HG03066 (cell line): ENCODE data around the gene CCL25.
"Not testable (repeated sequence)": the region's sequence is repeated elsewhere in the genome, so short reads cannot be mapped to it uniquely, and the experiment has no call there.

Experiments used
- ATAC-seq: cut with Tn5 transposase; IDR thresholded peaks from one replicate; pipeline ENCODE4 v1.9.1; 2021; ENCODE audit warnings: low read depth; ENCODE audit not compliant: unreplicated experiment

Gene CCL25

GRCh38 chr19:8084152-8084551 is 31.6 kb downstream of the CCL25 start:
- ATAC-seq: no peak

GRCh38 chr19:8085598-8086408 is 33.2 kb downstream of the CCL25 start:
- ATAC-seq: no peak

GRCh38 chr19:8086849-8087248 is 34.3 kb downstream of the CCL25 start:
- no peak for ATAC-seq

DNA sequence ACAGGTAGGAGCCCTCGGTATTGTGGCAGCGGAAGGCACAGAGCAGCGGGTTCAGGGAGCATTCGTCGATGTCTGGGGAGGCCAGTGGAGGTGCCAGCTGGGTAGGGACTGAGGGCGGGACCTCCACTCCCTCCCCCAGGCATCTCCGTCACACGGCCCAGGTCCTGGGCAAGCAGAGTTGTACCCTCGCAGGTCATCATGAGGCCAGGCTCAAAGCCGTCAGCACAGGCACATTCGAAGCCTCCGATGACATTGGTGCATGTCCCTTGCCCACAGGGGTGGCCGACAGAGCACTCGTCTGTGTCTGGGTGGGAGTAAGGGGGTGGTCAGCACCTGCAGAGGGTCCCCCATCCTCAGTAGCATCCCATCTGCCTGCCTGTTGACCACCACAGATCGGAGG is 35.3 kb downstream of the CCL25 start:
- no peak for ATAC-seq

DNA sequence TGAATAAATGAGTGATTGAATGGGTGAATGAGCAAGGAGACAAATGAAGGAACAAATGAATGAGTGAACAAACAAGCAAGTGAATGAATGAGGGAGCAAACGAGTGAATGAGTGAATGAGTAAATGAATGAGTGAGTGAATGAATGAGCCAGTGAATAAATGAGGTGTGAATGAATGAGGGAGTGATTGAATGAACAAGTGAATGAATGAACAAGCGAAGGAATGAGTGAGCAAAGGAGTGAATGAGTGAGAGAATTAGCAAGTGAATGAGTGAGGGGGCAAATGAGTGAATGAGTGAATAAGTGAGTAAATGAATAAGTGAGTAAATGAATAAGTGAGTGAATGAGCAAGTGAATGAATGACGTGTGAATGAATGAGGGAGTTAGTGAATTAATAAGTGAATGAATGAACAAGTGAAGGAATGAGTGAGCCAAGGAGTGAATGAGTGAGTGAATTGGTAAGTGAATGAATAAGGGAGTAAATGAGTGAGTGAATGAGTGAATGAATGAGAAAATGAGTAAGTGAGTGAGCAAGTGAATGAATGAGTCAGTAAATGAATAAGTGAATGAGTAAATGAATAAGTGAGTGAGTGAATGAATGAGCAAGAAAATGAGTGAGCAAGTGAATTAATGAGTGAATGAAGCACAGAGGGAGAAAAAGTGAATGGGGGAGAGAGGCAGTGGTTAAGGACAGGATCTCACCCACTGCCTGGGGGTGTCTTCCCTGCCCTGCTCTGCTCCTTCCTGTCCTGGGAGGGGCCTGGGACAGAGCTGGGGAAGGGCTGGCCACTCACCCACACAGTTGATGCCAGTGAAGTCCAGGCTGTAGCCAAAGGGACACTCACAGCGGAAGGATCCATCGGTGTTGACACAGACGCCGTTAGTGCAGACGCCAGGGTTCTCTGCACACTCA is 36.4 kb downstream of the CCL25 start:
- no peak for ATAC-seq

- ATAC-seq: no peak
Measured at GRCh38 chr19:8089664-8090601, 37.4 kb downstream of the CCL25 start.

DNA sequence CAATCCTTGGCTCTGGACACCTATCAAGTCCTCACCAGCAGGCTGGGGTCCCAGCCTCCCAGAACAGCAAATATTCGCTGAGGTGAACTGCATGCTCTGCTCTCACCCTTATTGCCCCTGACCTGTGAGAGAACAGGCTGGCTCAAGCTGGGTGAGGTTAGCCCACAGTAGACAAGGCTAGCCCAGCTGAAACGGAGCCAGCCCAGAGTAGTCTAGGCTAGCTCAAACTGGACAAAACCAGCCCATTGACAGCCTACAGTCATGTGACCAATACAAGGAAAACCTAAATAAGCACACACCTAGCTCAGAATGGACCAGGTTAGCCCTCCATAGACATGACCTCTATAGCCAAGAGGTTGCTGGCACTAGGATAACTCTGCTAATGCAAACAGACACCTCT is 38.4 kb downstream of the CCL25 start:
- no peak for ATAC-seq

- no peak for ATAC-seq
Measured at GRCh38 chr19:8093740-8094139, 41.2 kb downstream of the CCL25 start.

DNA sequence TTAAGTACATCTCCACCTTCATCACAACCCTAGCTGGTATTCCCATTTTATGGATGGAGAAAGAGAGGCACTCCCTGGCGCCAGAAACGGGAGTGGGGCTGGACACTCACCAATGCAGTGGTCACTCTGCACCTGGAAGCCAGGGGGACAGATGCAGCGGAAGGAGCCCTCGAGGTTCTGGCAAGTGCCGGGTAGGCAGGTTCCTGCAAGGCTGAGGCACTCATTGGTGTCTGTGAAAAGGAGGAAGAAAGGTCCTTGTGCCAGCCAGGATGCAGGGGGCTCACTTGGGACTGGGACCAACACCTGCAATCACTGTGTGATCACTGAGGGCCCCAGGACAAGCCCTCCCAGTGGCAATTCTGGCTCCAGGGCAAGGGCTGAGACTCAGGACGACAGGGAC is 41.8 kb downstream of the CCL25 start:
- no peak for ATAC-seq

DNA sequence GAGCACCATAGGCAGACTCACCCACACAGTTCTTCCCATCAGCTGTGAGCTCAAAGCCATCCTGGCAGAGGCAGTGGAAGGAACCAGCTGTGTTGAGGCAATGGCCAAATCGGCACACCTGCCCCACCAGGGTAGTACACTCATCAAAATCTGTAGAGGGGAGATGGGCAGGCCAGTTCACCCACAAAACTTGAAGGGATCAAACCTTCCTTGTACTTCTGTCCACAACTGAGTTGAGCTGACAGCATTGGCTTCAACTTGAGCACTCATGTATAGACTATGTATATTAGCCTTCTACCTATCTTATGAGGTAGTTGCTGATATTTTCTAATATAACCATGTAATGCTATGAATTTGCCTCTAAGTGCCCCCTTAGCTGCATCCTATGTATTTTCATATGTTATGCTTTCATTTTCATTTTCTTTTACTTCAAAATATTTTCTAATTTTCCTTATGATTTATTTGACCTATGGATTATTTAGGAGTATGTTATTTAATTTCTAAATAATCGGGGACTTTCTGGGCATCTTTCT is 42.9 kb downstream of the CCL25 start:
- no peak for ATAC-seq

GRCh38 chr19:8096071-8096470 is 43.5 kb downstream of the CCL25 start:
- ATAC-seq: no peak

DNA sequence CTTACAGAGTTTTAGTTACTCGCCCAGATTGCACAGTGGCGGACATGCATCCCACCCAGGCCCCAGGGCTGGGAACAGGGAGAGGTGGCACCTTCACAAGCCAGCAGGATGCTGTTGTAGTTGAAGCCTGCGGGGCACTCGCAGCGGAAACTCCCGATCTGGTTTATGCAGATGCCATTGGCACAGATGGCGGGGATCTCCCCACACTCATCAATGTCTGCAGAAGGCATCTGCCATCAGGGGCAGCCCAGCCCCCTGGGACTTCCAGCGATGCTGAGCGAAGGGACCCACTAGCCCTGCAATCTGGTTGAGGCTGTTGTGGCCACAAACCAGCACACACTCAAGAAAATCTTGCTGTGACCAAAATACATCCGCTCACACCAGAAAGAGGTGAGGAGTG is 44.6 kb downstream of the CCL25 start:
- ATAC-seq: no peak

DNA sequence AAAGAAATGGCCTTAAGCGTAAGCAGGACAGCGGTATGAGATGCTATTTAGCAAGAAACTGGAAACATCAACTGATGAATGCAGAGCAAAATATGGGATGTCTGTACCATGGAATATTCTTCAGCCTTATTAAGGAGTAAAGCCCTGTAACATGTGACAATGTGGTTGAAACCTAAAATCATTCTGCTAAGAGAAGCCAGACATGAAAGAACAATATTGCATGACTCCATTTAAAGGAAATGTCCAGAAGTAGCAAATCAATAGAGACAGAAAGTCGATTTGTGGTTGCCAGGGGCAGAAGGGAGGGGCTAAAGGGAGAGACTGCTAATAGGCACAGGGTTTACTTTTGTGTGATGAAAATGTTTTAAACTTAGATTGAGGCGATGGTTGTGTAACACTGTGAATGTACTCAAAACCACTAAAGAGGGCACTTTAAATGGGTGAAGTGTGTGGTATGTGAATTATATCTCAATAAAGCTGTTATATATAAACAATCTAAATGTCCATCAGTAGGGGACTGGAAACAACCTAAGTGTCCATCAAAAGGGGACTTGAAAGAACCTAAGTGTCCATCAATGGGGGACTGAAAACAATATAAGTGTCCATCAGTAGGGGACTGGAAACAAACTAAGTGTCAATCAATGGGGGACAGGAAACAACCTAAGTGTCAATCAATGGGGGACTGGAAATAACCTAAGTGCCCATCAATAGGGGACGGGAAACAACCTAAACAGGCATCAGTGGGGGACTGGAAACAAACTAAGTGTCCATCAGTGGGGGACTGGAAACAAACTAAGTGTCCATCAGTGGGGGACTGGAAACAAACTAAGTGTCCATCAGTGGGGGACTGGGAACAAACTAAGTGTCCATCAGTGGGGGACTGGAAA is 45.4 kb downstream of the CCL25 start:
- no peak for ATAC-seq

GRCh38 chr19:8101311-8101710 is 48.8 kb downstream of the CCL25 start:
- ATAC-seq: no peak

DNA sequence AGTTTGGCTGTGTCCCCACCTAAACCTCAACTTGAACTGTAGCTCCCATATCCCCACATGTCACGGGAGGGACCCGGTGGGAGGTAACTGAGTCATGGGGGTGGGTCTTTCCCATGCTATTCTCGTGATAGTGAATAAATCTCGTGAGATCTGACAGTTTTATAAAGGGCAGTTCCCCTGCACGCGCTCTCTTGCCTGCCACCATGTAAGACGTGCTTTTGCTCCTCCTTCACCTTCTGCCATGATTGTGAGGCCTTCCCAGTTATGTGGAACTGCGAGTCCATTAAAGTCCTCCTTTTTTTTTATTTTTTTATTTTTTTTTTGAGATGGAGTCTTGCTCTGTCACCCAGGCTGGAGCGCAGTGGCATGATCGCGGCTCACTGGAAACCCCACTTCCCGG is 49.4 kb downstream of the CCL25 start:
- not testable (repeated sequence) for ATAC-seq

GRCh38 chr19:8105471-8105870 is 52.9 kb downstream of the CCL25 start:
- no peak for ATAC-seq

DNA sequence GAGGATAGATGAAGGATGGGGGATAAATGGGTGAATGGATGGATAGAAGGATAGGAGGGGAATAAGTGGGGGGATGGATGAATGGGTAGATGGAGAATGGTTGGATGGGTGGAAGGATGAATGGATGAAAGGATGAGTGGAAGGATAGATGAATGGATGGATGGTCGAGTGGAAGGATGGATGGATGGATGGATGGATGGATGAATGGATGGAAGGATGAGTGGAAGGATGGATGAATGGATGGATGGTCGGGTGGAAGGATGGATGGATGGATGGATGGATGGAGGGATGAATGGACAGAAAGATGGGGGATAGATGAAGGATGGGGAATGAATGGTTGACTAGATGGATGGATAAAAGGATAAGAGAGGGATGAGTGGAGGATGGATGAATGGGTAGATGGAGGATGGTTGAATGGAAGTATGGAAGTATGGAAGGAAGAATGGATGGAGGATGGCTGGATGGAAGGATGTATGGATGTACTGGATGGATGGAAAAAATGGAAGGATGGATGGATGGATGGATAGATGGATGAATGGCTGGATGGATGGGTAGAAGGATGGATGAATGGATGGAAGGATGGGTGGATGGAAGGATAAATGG is 54.8 kb downstream of the CCL25 start:
- no peak for ATAC-seq

DNA sequence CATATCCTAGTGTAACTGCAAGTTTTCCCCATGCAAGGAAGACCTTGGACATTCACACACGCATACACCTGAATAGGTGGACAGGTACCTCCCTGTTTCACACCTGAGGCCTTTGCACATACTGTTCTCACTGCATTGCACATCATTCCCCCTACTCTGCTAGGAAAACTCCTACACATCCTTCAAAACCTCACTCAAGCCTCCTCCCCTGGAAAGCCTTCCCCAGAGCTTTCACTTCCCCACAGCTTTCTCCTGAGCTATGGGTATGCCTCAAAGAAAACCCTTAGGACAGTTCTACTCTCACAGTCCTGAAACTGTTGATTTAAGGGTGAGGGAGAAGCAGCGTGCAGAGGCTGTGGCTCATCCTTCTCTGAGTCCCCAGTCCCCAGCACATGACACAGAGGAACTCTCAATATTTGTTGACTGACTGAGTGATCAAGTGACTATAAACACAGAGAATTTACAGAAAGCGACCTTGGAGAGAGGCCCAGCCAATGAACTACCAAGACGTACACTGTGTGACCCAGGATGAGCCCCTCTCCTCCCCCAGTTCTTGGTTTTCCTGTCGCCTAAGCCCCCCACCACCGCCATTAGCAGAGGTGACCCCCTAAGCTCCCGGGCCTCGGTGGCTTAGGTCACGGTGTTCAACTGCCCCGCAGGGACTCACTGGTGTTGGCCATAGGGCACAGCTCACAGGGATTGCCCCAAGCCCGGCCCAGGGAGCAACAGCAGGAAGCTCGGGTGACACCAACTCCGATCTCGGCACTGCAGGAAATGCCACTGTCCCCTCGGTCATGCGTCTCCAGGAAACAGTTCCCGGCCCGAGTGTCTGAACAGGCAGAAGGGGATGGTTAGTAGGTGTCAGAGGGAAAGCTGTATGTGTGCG is 56.2 kb downstream of the CCL25 start:
- no peak for ATAC-seq
